Measurements from ENCODE around the gene CCDC138. TPM values are rescaled to one million over a fixed set of nuclear protein-coding genes. Genes with fewer than 3 reads are reported as not detected.

Gene CCDC138
- total RNA-seq, 2 experiments from 2014 or later: 4.7 to 5.8 TPM

DNA sequence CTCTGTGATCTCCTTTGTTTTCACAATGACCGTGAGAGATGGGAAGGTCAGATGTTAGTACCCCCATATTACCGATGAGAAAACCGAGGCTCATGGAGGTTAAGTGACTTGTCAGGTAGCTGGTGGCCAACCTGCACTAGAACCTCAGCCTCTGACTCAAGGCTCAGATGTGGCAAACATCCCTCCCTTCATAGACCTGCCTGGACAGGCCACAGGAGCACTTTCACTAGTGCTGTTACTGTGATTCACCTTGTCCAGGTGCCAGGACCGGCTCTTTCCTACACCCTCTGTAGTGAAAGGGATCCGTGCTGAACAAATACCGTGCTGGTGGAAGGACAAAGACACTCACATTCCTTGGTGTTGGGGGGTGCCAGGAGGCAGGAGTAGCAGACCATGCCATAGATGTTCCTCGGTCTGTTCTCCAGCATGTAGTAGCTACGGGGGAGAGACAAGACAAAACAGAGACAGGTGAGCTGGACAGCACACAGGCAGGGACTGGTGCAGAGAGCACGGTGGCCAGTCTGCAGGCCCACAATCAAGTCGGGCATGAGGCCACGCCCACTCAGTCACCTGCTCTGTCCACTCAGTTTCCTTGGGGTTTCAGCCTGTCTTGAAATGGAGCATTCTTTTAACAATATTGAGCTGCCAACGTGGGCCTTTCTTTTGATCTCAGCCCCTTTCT is 136.6 kb downstream of the CCDC138 start:
- TF ChIP-seq CTCF (IDR thresholded peaks at IDR 0.05): no peak
- H3K27me3 Mint-ChIP-seq: no peaks in the 10 kb centered on the region
- H3K36me3 Mint-ChIP-seq (ENCODE audit: low read depth): peaks cover 67% of the 10 kb centered on the region
- no peaks in the 10 kb centered on the region for H3K36me3 ChIP-seq (ENCODE audit: insufficient read depth, low read length)
- no peak overlapping the region for H3K27ac ChIP-seq (ENCODE audit: low read depth in 1 of 2, low read length in 2 of 2)
- H3K4me3 ChIP-seq (ENCODE audit: low read length): no peak overlapping the region
- ATAC-seq (ENCODE audit: poor library complexity): no peak
- CTCF ChIA-PET: no interaction called here
- intact Hi-C loops (cut with DNase I, micrococcal nuclease): no loop called here
- POLR2A ChIA-PET: no interaction called here
- H3K4me3 Mint-ChIP-seq: no peak overlapping the region
- peaks cover 1% of the 10 kb centered on the region for H3K4me1 Mint-ChIP-seq (ENCODE audit: low read depth)
- no peak overlapping the region for H3K27ac Mint-ChIP-seq
- H3K9me3 Mint-ChIP-seq: no peaks in the 10 kb centered on the region
- H3K27me3 ChIP-seq (ENCODE audit: control insufficient read depth in 1 of 2, insufficient read depth in 2 of 2, low read length in 2 of 2): no peaks in the 10 kb centered on the region
- H3K4me1 ChIP-seq (ENCODE audit: insufficient read depth, low read length): peaks cover 2% of the 10 kb centered on the region
- DNase-seq: peak in 1 of 14 experiments; percentile 16
- no peaks in the 10 kb centered on the region for H3K9me3 ChIP-seq (ENCODE audit: control insufficient read depth in 1 of 2, insufficient read depth in 1 of 2, low read length in 2 of 2)

DNA sequence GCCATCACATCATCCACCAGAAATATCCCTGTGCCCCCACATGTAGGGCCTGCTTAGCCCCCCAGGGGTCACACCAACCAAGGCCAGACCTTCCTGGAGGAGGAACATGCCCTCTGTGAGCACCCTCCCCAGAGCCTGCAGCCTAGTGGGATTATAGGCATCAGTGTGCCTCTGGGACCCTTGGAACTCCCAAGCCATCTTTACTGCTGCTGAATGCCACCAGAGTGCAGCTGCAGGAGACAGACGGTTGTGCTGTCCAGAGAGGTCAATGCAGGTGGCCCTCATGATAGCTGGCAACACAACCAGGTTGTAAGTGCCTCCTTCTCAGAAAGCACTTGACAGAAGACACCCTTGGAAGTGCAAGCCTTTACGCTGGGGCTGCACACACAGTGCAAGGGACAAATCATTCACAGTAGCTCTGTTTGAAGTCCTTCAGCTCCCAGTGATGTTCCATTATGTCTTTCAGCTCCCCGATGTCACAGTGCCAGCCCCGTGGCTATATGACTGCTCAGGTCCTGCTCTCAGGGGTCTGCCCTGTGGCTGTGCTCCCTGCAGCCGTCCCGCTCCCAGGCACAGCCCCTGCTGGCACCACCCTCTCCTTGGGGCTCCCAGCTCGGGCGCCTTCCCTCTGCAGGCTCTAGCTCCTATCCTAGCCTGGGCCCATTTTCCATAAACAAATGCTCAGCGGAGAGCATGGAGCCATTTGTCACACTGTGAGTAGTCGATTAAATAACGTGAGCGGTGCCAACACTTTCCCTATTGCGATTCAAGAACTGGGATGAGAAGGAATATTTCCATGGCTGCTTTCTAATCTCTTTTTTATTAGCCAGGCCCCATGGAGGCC is 137.4 kb downstream of the CCDC138 start:
- ChIA-PET CTCF (no interaction called here), POLR2A (interaction anchor here (0.5 kb wide), 1 partner anchor 9 kb away, joined by 3 read pairs; no protein-coding TSS in a partner anchor)
- H3K4me3 Mint-ChIP-seq: no peak overlapping the region
- ATAC-seq (ENCODE audit: poor library complexity): no peak
- Histone ChIP-seq H3K4me3 (ENCODE audit: low read length) (no peak overlapping the region), H3K27ac (ENCODE audit: low read depth in 1 of 2, low read length in 2 of 2) (no peak overlapping the region), H3K27me3 (ENCODE audit: control insufficient read depth in 1 of 2, insufficient read depth in 2 of 2, low read length in 2 of 2) (no peaks in the 10 kb centered on the region), H3K9me3 (ENCODE audit: control insufficient read depth in 1 of 2, insufficient read depth in 1 of 2, low read length in 2 of 2) (no peaks in the 10 kb centered on the region), H3K36me3 (ENCODE audit: insufficient read depth, low read length) (no peaks in the 10 kb centered on the region), H3K4me1 (ENCODE audit: insufficient read depth, low read length) (peaks cover 6% of the 10 kb centered on the region)
- H3K4me1 Mint-ChIP-seq (ENCODE audit: low read depth): peaks cover 6% of the 10 kb centered on the region
- H3K27me3 Mint-ChIP-seq: no peaks in the 10 kb centered on the region
- H3K36me3 Mint-ChIP-seq (ENCODE audit: low read depth): peaks cover 69% of the 10 kb centered on the region
- intact Hi-C loops (cut with DNase I, micrococcal nuclease): no loop called here
- peak in 1 of 14 experiments; percentile 26 for DNase-seq
- H3K9me3 Mint-ChIP-seq: no peaks in the 10 kb centered on the region
- TF ChIP-seq CTCF (IDR thresholded peaks at IDR 0.05): no peak
- H3K27ac Mint-ChIP-seq: no peak overlapping the region

DNA sequence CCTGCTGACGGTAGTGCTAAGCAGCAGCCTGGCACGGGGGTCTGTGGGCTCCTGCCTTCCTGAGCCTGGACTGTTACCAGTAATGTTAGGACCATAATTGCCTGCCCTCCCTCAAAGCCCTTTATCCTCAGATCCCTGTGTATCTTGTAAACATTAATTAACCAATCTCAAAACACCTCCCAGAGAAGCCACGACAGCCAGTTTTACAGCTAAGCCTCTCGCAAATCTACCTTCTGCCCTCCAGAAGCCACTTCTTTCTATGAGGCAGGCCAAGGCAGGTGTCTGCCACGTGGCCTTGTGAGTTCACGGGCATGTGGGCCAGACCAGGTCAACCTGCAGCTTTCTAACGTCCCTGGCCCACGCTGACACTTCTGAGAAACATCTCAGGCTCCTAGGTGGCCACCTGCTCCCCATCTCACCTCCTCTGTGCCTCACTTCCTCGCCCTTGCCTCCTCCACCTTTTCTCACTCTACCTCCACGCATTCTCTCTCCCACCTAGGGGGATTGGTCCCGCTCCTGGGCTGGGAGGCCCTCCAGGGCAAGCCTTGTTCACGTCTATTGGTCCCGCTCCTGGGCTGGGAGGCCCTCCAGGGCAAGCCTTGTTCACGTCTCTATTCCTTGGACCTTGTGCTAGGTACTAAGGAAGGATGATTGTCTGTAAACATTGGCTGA is 138.1 kb downstream of the CCDC138 start:
- Mint-ChIP-seq H3K4me3 (no peak overlapping the region), H3K27me3 (no peaks in the 10 kb centered on the region), H3K9me3 (no peaks in the 10 kb centered on the region), H3K4me1 (ENCODE audit: low read depth) (peaks cover 6% of the 10 kb centered on the region), H3K27ac (no peak overlapping the region), H3K36me3 (ENCODE audit: low read depth) (peaks cover 74% of the 10 kb centered on the region)
- POLR2A ChIA-PET: no interaction called here
- TF ChIP-seq CTCF (IDR thresholded peaks at IDR 0.05): no peak
- CTCF ChIA-PET: no interaction called here
- DNase-seq (peak in 1 of 14 experiments; percentile 30), ATAC-seq (ENCODE audit: poor library complexity) (no peak)
- H3K27me3 ChIP-seq (ENCODE audit: control insufficient read depth in 1 of 2, insufficient read depth in 2 of 2, low read length in 2 of 2): no peaks in the 10 kb centered on the region
- H3K4me1 ChIP-seq (ENCODE audit: insufficient read depth, low read length): peaks cover 6% of the 10 kb centered on the region
- H3K9me3 ChIP-seq (ENCODE audit: control insufficient read depth in 1 of 2, insufficient read depth in 1 of 2, low read length in 2 of 2): no peaks in the 10 kb centered on the region
- no peak overlapping the region for H3K27ac ChIP-seq (ENCODE audit: low read depth in 1 of 2, low read length in 2 of 2)
- no peaks in the 10 kb centered on the region for H3K36me3 ChIP-seq (ENCODE audit: insufficient read depth, low read length)
- intact Hi-C loops (cut with DNase I, micrococcal nuclease): loop anchor here in 1 of 2 experiments (5.0 kb wide), 1 partner anchor 203 kb away; the partner anchor contains the start of gene SH3RF3
- H3K4me3 ChIP-seq (ENCODE audit: low read length): no peak overlapping the region

Data from CD4-positive, alpha-beta T cell (primary cell).